Neural progenitor cell (in vitro differentiated cells): ENCODE results near the gene TMEM40.

ENCODE experiments used
- EZH2 ChIP-seq: fragments of 200-600 bp; sonication (generic); IDR thresholded peaks from 2 replicates; pipeline ENCODE4 v1.6.1; 2017; ENCODE audit warnings: antibody characterized with exemption, mild to moderate bottlenecking, moderate library complexity
- TF ChIP-seq, protein P1 (sequence below): fragments of 200-600 bp; sonication (generic); IDR thresholded peaks from 2 replicates; pipeline ENCODE4 v1.5.1; 2017; ENCODE audit warnings: antibody characterized with exemption, mild to moderate bottlenecking

- TF ChIP-seq, protein P1, sequence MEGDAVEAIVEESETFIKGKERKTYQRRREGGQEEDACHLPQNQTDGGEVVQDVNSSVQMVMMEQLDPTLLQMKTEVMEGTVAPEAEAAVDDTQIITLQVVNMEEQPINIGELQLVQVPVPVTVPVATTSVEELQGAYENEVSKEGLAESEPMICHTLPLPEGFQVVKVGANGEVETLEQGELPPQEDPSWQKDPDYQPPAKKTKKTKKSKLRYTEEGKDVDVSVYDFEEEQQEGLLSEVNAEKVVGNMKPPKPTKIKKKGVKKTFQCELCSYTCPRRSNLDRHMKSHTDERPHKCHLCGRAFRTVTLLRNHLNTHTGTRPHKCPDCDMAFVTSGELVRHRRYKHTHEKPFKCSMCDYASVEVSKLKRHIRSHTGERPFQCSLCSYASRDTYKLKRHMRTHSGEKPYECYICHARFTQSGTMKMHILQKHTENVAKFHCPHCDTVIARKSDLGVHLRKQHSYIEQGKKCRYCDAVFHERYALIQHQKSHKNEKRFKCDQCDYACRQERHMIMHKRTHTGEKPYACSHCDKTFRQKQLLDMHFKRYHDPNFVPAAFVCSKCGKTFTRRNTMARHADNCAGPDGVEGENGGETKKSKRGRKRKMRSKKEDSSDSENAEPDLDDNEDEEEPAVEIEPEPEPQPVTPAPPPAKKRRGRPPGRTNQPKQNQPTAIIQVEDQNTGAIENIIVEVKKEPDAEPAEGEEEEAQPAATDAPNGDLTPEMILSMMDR = no peak
- no peak for TF ChIP-seq EZH2
These were observed 36.8 kb downstream of the TMEM40 start for GRCh38 chr3:12722226-12722625.
